HG03045 (cell line): ENCODE data around the gene ELMO2.

ENCODE experiments used
- ATAC-seq: cut with Tn5 transposase; IDR thresholded peaks from one replicate; pipeline ENCODE4 v1.9.1; 2021; ENCODE audit warnings: mild to moderate bottlenecking, moderate library complexity; ENCODE audit not compliant: unreplicated experiment

Gene ELMO2

GRCh38 chr20:46406200-46406985 lies at the start of gene ELMO2:
Gene ELMO2 (minus strand): TSS chr20:46406615. CDS start chr20:46394482, 12,133 bp downstream.
- peak; percentile 84 for ATAC-seq

DNA sequence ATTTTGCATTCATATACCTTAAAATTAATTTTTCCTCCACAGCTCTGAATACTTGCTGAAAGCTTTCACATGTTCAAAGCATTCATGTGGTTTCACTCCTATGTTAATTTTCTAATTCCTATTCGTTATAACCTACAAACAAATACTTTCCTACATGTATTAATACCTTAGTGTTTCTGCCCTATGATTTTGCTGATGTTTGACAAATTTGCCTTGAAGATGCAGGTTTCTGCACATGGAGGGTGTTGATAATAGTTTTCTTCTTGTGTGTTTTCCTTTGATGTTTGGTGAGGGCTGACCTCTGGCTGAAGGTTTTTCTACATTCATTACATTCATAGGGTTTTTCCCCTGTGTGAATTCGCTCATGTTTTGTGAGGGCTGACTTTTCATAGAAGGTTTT lies 49.3 kb upstream of the ELMO2 start:
- no peak for ATAC-seq

- no peak for ATAC-seq
Observed at GRCh38 chr20:46446851-46447250, 40.4 kb upstream of the ELMO2 start.

- no peak for ATAC-seq
Observed at GRCh38 chr20:46439837-46440236, 33.4 kb upstream of the ELMO2 start.

- ATAC-seq, result no peak
Observed at GRCh38 chr20:46438156-46438750, 31.8 kb upstream of the ELMO2 start.

DNA sequence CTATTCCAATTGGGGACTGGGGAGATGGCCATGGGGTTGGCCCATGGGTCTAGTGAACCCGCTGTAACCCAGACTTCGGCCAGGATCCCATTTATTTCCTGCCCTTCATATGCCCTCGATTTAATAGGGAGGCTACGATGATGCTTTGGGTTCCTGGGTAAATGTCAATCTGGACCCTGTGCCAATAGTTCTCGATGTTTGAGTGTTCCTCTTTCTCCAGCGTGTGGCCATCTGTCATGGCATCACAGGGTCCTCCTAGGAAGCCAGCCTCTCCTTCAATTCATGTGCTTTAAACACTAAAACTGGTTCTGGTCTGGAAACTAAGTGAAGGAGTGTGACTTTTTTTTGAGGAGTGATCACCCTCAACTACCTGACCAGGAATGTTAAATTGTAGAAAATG lies 28.7 kb upstream of the ELMO2 start:
- ATAC-seq, result no peak

GRCh38 chr20:46434597-46434996 lies 28.2 kb upstream of the ELMO2 start:
- ATAC-seq, result no peak

- no peak for ATAC-seq
Observed at GRCh38 chr20:46433051-46433450, 26.6 kb upstream of the ELMO2 start.

DNA sequence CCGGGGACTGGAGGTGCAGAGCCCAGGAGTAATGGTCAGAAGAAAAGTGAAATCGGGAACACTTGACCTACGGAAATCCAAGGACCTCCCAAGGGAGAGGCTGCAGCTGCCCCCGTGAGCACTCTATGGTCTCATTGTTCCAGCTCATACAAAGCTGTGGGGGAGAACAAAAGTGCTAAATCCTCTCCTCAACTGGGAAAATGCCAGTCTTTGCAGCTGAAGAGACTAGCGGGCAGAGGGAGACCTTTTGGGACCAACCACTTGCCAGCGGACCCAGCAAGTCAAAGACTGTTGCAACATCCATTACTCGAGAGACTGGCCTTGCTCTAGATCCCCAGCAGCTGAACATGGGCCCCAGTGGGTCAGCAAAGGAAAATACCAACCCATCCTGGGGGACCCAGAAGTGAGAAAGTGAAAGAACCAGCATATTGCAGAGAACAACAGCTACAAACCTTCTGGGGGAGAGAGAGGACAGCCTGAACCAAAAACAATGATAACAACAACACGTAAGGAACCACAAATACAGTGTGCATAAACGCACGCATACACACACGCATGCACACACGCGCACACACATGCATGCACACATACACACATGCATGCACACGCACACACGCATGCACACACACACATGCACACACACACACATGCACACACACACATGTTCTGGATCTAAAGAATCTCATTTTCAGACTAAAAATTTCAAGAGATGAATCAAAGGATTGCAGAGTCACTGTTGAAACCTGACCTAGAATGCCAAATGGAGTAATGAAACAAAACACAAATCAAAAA lies 24.7 kb upstream of the ELMO2 start:
- ATAC-seq, result no peak

DNA sequence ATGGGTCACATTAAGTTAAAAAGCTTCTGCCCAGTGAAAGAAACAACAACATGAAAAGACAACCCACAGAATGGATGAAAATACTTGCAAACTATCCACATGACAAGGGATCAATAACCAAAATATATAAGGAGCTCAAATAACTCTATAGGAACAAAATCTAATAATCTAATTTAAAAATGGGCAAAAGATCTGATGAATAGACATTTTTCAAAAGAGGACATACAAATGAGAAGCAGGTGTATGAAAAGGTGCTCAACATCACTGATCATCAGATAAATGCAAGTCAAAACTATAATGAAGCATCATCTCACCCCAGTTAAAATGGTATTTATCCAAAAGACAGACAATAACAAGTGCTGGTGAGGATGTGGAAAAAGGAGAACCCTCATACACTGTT lies 21.0 kb upstream of the ELMO2 start:
- no peak for ATAC-seq

GRCh38 chr20:46423882-46424482 lies 17.6 kb upstream of the ELMO2 start:
- no peak for ATAC-seq

DNA sequence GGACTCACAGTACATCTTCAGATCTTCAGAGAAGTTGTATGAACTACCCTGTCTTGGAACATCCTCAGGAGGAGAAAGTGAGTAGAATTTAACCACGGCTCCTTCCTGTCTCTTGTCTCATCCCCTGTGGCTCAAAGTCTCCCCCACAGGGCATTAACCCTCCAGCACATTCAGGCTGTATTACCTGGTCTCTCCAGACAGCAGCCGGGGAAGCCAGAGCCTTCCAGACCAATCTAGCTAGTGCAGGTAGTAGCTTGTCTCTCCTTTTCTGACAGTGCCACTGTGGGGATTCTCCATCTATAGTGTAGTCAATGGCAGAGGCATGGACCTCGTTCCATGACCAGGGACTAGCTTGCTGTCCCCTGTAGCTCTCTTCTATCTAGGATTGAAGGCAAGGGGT lies 16.9 kb upstream of the ELMO2 start:
- ATAC-seq, result no peak

- ATAC-seq, result no peak
Observed at GRCh38 chr20:46420878-46421277, 14.5 kb upstream of the ELMO2 start.

DNA sequence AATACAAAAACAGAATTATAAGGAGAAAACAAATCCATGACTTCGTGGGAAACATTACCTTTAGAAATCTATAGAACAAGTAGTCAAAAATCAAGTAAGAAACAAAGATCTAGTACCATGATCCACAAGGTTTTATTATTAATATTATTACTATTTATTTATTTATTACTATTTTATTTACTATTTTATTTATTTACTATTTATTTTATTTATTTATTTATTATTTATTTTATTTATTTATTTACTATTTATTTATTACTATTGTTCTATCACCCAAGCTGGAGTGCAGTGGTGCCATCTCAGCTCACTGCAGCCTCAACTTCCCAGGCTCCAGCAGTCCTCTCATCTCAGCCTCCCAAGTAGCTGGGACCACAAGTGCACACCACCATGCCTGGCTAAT lies 13.5 kb upstream of the ELMO2 start:
- ATAC-seq, result no peak

DNA sequence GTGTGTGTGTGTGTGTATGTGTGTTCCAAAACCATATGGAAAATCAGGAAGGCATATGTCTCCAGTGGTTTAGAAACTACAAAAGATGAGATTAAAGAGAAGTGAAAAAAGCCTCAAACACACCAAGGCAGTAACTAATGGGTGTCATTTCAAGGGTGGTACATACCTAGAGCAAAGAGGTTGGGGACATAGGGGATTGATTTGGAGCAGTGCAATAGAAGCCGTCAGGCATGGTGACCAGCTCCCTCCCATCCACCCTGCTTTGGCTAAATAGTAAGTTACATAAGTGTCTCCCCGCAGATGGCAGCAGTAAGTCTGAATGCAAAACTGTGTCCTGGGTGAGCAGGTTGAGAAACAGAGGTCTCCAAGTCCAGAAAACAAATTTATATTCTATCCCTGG lies 10.4 kb upstream of the ELMO2 start:
- no peak for ATAC-seq

DNA sequence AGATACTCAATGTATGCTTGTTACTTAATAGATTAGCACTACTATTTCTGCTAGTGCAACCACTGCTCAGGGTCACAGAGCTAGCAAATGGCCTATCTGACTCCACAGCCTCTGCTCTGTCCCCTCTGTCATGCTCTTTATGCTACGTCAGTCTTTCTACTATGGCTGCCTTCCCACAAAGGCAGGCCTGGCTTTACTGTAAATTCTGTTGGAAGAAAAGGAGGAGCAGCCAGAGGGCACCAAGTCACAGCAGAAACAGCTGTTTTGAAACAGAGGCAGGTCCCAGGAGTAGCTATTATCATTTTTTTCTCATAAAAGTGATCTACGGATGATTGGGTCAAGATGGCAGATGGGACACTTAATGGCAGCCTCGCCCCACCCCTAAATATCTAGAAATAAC lies 10.0 kb upstream of the ELMO2 start:
- ATAC-seq, result no peak

DNA sequence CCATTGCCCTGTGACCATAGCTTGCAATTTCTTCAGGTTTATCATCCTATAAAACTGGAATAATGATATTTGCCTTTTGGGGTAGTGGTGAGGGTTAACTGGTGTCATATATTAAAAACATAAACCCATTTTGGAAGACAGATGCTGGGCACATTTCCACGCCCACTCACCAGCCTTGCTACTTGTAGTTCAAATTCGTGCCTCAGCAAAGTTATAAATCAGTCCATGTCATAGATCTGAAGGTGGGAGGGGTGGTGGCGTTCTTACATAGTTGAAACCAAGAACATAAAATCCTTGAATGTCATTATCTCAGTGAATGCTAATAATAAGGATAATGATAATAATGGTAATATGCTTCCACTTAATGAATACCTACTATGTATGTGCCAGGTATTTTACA lies 9.4 kb upstream of the ELMO2 start:
- no peak for ATAC-seq

GRCh38 chr20:46414608-46415007 lies 8.2 kb upstream of the ELMO2 start:
- no peak for ATAC-seq

GRCh38 chr20:46411637-46412036 lies 5.2 kb upstream of the ELMO2 start:
- no peak for ATAC-seq

DNA sequence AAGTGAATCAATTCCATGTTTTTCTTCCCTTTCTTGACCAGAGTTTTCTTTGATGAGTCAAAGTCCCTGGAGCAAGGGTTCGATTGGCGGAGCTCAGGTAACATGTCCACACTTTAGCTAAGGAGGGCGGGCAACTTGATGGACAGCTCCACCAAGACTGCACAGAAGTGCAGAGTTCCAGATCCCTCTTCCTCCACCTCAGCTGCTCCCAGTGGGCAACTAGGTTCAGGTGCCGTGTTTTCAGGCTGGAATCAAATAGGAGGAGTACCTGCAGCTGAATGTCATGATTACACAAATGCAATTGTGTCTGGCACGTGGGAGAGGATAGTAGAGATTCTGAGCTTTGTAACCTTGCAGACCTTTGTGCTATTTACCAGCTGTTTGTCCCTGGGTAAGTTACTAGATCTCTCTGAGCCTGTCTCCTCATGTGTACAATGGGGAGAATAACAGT lies 1.9 kb upstream of the ELMO2 start:
- no peak for ATAC-seq

DNA sequence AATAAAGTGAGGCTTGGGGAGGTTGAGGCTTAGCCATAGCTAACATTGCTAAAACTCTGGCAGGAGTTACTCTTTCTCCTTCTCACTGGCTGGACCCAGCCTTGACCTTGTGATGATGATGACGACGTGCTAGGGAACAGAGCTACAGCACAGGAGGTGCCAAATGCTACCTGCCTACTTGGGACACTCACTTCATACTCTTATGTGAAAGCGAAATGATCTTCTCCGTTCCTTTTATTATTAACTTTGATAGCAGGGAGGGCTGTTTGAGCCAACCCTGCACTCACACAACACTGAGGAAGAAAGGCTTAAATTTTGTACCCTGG lies 1.2 kb upstream of the ELMO2 start:
- ATAC-seq, result no peak
